Activated effector memory CD4-positive, alpha-beta T cell treated with anti-CD3 and anti-CD28 coated beads, Interleukin-2, amount 50 U/mL, for 16 hours (primary cell): Measurements from ENCODE around the gene APPL2.

Experiments
- DNase-seq: peaks from one replicate; pipeline ENCODE4 v3.0.0-alpha.2; 2020

APPL2 gene, protein sequence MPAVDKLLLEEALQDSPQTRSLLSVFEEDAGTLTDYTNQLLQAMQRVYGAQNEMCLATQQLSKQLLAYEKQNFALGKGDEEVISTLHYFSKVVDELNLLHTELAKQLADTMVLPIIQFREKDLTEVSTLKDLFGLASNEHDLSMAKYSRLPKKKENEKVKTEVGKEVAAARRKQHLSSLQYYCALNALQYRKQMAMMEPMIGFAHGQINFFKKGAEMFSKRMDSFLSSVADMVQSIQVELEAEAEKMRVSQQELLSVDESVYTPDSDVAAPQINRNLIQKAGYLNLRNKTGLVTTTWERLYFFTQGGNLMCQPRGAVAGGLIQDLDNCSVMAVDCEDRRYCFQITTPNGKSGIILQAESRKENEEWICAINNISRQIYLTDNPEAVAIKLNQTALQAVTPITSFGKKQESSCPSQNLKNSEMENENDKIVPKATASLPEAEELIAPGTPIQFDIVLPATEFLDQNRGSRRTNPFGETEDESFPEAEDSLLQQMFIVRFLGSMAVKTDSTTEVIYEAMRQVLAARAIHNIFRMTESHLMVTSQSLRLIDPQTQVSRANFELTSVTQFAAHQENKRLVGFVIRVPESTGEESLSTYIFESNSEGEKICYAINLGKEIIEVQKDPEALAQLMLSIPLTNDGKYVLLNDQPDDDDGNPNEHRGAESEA

DNA sequence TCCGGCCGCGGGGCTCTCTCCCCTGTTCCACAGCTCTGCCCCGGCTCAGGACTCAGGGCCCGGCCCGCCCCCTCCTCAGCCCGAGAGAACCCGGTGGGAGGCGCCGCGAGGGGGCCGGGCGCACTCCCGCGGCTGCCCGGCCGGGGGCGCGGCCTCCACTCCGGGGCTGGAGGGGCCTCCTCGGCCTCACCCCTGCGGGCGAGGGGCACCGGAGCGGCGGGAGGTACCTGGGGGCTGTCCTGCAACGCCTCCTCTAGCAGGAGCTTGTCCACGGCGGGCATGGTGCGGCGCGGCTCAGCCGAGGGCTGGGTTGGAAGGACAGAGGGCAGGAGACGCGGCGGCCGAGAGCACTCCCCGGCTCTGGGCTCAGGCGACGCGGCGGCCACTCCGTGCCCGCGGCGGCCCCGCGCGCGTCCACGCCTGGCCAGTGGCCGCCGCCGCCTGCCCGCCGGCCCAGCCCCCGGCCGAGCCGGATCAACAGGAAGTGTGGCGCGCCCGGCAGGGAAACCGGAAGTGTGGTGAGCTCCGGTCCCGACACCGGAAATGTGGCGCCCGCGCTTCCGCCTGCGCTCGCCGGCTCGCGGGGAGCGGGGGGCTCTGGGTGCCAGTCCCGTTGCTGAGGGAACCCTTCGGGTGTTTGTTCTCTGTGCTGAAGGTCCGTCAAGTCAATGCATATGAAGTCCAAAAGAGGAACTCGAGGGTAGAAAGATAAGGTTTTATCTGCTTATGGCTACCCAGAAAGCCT lies at the start of gene APPL2:
Gene APPL2 (minus strand): TSS at position 443 of the 745 bp plus-strand sequence. CDS start 162 bp downstream, at position 281.
- DNase-seq: peak; percentile 93

DNA sequence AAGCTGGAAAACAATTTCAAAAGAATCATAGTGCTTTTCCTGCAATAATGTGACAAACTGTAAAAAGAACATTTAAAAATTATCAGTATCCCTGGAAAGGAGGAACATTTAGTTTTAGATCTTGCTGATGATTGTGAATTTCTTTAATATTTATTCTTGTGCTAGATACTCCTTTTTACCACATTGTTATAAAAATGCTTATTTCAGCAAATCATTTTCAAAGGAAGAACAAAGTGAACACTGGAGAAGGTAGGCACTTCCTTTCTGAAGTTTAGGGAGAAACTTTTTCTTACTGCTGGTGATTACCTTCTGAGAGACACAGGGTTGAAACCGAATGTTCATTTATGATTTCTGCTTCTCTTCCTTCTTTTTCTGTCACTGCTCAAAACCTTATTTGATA lies 49.4 kb upstream of the APPL2 start:
- DNase-seq: no peak

DNA sequence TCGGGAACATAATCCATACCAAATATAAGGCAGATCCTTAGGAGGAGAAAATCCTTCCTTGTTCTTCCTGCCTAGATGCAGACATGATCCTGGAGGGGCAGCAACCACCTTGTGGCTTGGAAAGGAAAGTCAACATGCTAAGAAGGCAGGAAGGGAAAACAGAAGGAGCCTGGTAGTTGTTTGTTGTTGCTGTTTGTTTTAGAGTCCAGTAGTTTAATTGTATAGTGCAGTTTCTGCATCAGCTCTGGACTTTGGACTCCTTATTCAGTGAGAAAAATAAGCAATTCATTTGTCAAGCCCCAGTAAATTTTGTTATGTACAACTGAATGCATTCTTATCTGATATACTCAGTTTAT lies 45.7 kb upstream of the APPL2 start:
- no peak for DNase-seq

- no peak for DNase-seq
Observed at GRCh38 chr12:105280966-105281693, 45.2 kb upstream of the APPL2 start.

GRCh38 chr12:105279460-105280056 lies 43.6 kb upstream of the APPL2 start:
- DNase-seq: peak; percentile 76

DNA sequence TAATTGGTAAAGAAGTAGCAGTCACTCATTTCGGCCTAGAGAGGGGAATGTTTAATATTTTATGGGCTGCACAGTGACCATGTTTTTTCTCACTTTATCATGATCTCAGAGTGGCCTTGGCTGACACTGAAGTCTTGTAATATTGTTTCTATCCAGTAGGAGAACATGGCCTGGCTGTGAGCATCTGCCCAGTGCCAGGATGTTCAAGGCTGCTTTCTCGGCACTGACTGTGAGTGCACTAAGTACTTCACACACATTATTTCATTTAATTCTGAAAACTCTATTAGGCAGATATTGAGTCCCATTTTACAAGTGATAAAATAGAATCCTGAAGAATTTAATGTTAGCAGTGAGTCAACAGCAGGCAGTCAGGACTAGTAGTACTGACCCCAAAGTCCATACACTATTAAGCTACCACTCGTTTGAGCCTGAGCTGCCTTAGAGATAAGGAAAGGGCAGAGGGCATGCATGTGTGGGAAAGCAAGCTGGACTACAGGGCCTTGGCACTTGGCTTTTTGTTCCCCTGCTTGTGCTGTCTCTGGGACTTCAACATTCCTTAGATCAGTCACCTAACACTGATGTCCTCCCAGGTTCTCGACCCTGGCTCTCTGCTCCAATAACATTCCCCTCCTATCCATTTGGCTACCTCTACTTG lies 42.2 kb upstream of the APPL2 start:
- DNase-seq: no peak

- DNase-seq: no peak
Observed at GRCh38 chr12:105275997-105276733, 40.2 kb upstream of the APPL2 start.

- DNase-seq: no peak
Observed at GRCh38 chr12:105274571-105274970, 38.6 kb upstream of the APPL2 start.

GRCh38 chr12:105273601-105274000 lies 37.6 kb upstream of the APPL2 start:
- no peak for DNase-seq

DNA sequence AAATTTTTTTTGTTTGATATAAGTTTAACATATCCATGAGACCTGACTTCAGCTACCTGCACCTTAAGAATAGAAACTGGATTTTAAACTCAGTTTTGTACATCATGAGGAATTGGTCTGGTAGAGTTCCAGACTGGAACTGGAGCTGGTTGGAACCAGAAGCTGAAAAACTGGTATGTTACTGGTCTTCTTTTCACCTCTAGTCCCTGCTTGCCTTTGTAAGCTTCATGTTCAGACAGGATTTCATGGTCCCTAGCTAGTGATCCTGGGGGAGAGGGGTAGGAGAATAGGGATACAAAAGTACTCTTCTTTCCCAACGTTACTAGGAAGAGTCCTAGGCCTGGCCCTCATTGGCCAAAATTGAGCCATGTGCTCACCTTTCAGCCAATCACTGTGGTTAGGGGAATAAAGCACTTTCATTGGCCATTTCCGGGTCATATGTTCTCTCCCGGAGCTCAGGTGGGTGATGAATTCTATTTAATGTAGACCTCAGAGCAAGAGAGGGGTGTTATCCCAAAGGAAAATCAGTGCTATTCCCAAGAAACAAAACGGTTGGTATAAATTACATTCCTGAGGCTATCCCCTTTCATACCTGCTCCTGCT lies 36.9 kb upstream of the APPL2 start:
- DNase-seq: no peak

DNA sequence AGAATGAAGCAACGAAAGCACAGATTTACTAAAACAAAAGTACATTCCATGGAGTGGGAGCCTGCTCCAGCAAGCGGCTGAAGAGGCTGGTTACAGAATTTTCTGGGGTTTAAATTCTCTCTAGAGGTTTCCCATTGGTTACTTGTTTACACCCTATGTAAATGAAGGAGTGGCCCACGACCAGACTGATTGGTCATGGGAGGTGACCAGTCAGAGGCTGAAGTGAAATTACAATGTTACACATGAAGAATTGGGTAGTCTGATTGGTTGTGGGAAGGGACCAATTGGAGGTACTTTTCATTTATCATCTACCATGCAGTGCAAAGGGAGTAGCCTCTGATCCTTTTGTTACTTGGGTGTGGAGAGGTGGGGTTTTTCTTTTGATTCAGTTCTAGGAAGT lies 36.2 kb upstream of the APPL2 start:
- DNase-seq: no peak

- no peak for DNase-seq
Observed at GRCh38 chr12:105271364-105271763, 35.4 kb upstream of the APPL2 start.

GRCh38 chr12:105270671-105271255 lies 34.8 kb upstream of the APPL2 start:
- DNase-seq: no peak

DNA sequence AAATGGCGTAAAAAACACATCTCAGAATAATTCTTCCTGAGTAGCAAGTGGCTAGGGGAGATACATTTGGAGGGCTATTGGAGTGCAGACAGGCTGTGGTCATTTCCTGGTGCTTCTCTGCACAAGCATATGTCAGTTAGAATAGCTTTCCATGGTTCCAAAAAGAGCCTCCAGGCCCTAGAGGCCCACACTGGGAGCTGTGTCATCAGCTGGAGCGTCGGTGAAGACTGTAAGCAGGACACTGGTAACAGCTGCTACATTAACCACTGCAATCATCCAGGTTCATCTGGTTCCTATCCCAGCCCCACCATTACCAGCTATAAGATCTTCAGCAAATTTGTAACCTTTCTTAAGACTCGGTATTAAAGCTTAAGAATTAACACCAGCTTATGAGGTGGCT lies 31.7 kb upstream of the APPL2 start:
- DNase-seq: no peak

DNA sequence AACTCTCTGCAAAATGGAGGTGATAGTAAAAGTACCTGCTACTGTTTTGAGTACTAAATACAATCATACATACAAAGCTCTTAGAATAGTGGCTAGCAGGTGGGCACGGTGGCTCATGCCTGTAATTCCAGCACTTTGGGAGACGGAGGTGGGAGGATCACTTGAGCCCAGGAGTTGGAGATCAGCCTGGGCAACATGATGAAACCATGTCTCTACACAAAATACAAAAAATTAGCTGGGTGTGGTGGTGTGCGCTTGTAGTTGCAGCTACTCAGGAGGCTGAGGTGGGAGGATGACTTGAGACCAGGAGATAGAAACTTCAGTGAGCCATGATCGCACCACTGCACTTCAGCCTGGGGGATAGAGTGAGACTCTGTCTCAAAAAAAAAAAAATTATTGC lies 28.8 kb upstream of the APPL2 start:
- DNase-seq: no peak

- no peak for DNase-seq
Observed at GRCh38 chr12:105262461-105263184, 26.6 kb upstream of the APPL2 start.

GRCh38 chr12:105261010-105261409 lies 25.0 kb upstream of the APPL2 start:
- DNase-seq: no peak

- DNase-seq: no peak
Observed at GRCh38 chr12:105259226-105259625, 23.3 kb upstream of the APPL2 start.

GRCh38 chr12:105257321-105257728 lies 21.4 kb upstream of the APPL2 start:
- no peak for DNase-seq

DNA sequence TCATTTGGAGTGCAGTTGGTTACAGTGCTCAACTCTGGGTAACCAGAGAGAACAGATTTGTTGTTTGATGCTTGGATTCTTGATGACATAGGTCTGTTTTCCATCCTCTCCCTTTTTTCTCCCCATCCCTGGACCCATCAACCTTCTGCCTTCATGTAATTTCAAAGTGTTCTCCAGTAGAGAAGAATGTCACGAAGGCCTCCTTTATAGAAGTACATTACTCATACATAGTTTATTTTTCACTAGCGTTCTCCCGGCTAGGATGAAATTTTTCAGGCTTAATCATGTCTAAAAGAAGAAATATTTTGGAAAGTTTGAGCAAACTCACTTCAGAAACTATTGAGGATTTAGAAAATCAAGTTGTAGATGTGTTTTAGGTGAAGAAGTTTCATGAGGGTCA lies 20.9 kb upstream of the APPL2 start:
- no peak for DNase-seq
